Neural cell (in vitro differentiated cells): Measurements from ENCODE around the gene NOD2.

ENCODE experiments used
- POLR2AphosphoS5 ChIP-seq: IDR thresholded peaks from 2 replicates; pipeline ENCODE4 v1.6.1; 2012
- SMC3 ChIP-seq: fragments of 450-650 bp; conservative IDR thresholded peaks from 2 replicates; pipeline ENCODE4 v1.6.1; 2014; ENCODE audit warnings: antibody characterized with exemption, mild to moderate bottlenecking, moderate library complexity; ENCODE audit not compliant: poor library complexity
- TAF1 ChIP-seq: IDR thresholded peaks from 2 replicates; pipeline ENCODE4 v1.6.1; 2012; ENCODE audit warnings: low read depth
- TF ChIP-seq, protein P1 (sequence below): fragments of 450-650 bp; IDR thresholded peaks from 2 replicates; pipeline ENCODE4 v1.5.1; 2014; ENCODE audit warnings: antibody characterized with exemption, mild to moderate bottlenecking, moderate library complexity; ENCODE audit not compliant: poor library complexity, severe bottlenecking

DNA sequence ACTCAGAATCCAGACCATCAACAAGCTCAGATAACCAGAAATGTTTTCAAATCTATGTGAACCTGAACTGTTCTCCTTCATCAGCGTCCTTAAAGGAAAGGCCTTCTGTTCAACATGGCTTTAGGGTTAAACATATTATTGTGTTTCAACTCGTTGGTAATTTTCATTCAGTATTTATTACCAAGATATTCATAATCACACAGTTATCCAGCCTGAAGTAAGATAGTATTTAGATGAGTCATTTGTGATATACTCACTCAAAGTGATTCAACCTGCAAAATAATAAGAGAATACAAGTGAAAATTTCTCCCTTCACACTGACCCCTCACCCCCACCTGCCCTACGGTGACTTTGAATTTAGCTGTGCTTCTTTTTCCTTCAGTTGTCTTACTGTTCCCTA, 51.5 kb downstream of the NOD2 start:
- TF ChIP-seq POLR2AphosphoS5 = no peak
- TF ChIP-seq, protein P1, sequence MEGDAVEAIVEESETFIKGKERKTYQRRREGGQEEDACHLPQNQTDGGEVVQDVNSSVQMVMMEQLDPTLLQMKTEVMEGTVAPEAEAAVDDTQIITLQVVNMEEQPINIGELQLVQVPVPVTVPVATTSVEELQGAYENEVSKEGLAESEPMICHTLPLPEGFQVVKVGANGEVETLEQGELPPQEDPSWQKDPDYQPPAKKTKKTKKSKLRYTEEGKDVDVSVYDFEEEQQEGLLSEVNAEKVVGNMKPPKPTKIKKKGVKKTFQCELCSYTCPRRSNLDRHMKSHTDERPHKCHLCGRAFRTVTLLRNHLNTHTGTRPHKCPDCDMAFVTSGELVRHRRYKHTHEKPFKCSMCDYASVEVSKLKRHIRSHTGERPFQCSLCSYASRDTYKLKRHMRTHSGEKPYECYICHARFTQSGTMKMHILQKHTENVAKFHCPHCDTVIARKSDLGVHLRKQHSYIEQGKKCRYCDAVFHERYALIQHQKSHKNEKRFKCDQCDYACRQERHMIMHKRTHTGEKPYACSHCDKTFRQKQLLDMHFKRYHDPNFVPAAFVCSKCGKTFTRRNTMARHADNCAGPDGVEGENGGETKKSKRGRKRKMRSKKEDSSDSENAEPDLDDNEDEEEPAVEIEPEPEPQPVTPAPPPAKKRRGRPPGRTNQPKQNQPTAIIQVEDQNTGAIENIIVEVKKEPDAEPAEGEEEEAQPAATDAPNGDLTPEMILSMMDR = no peak
- no peak for TF ChIP-seq TAF1
- TF ChIP-seq SMC3 = no peak
